H9 (cell line): ENCODE measurements around the gene ERC2. TPM values are rescaled to one million over a fixed set of nuclear protein-coding genes. Genes with fewer than 3 reads are reported as not detected.

ENCODE experiments used
- DNase-seq: peaks from one replicate; pipeline ENCODE4 v3.0.0-alpha.2; 2017
- H2AFZ ChIP-seq: one replicate; pipeline ENCODE4 v1.6.1; 2013; ENCODE audit warnings: mild to moderate bottlenecking, low read length, control low read depth, moderate library complexity
- H2AK5ac ChIP-seq: 2 replicates; pipeline ENCODE4 v1.6.1; 2013; ENCODE audit warnings: low read length, control low read depth, mixed read lengths; ENCODE audit not compliant: insufficient read length
- H2BK120ac ChIP-seq: one replicate; pipeline ENCODE4 v1.6.1; 2013; ENCODE audit warnings: low read depth, mild to moderate bottlenecking, low read length, control low read depth, inconsistent platforms; ENCODE audit not compliant: poor library complexity, severe bottlenecking
- H2BK12ac ChIP-seq: 2 replicates; pipeline ENCODE4 v1.6.1; 2013; ENCODE audit warnings: low read length, control low read depth, mixed read lengths, low read depth; ENCODE audit not compliant: insufficient read length
- H2BK15ac ChIP-seq: 2 replicates; pipeline ENCODE4 v1.6.1; 2013; ENCODE audit warnings: low read depth, low read length, control low read depth
- H2BK20ac ChIP-seq: one replicate; pipeline ENCODE4 v1.6.1; 2013; ENCODE audit warnings: low read depth, mild to moderate bottlenecking, low read length, control low read depth, inconsistent platforms; ENCODE audit not compliant: poor library complexity, severe bottlenecking
- H2BK5ac ChIP-seq: 2 replicates; pipeline ENCODE4 v1.6.1; 2013; ENCODE audit warnings: low read length, control low read depth, mixed read lengths; ENCODE audit not compliant: insufficient read length
- H3K14ac ChIP-seq: 2 replicates; pipeline ENCODE4 v1.6.1; 2013; ENCODE audit warnings: low read length, control low read depth; ENCODE audit not compliant: insufficient read depth
- H3K18ac ChIP-seq: 2 replicates; pipeline ENCODE4 v1.6.1; 2013; ENCODE audit warnings: low read depth, mild to moderate bottlenecking, mixed read lengths, low read length, control low read depth; ENCODE audit not compliant: insufficient read length
- H3K23ac ChIP-seq: 2 replicates; pipeline ENCODE4 v1.6.1; 2013; ENCODE audit warnings: low read length, control low read depth, mixed read lengths, low read depth; ENCODE audit not compliant: insufficient read length
- H3K23me2 ChIP-seq: 2 replicates; pipeline ENCODE4 v1.6.1; 2013; ENCODE audit warnings: low read depth, mild to moderate bottlenecking, mixed read lengths, low read length, control low read depth; ENCODE audit not compliant: insufficient read length, poor library complexity, severe bottlenecking
- H3K27ac ChIP-seq: 2 replicates; pipeline ENCODE4 v1.5.1; 2013; ENCODE audit warnings: low read length, control low read depth, mixed read lengths, low read depth; ENCODE audit not compliant: insufficient read length
- H3K27me3 ChIP-seq: 2 replicates; pipeline ENCODE4 v1.6.1; 2013; ENCODE audit warnings: low read length, control low read depth, inconsistent platforms; ENCODE audit not compliant: insufficient read depth
- H3K4ac ChIP-seq: 2 replicates; pipeline ENCODE4 v1.6.1; 2013; ENCODE audit warnings: low read depth, mild to moderate bottlenecking, control low read depth, inconsistent platforms, low read length, moderate library complexity
- H3K4me1 ChIP-seq: 2 replicates; pipeline ENCODE4 v1.6.1; 2013; ENCODE audit warnings: low read length, control low read depth, inconsistent platforms; ENCODE audit not compliant: insufficient read depth
- H3K4me2 ChIP-seq: 2 replicates; pipeline ENCODE4 v1.6.1; 2013; ENCODE audit warnings: low read length, control low read depth, mixed read lengths; ENCODE audit not compliant: insufficient read length, insufficient read depth
- H3K56ac ChIP-seq: 2 replicates; pipeline ENCODE4 v1.6.1; 2013; ENCODE audit warnings: low read depth, mild to moderate bottlenecking, mixed read lengths, low read length, control low read depth; ENCODE audit not compliant: insufficient read length
- H3K79me1 ChIP-seq: 2 replicates; pipeline ENCODE4 v1.6.1; 2013; ENCODE audit warnings: low read depth, mild to moderate bottlenecking, moderate library complexity, low read length, control low read depth, inconsistent platforms; ENCODE audit not compliant: insufficient read depth, poor library complexity, severe bottlenecking
- H3K79me2 ChIP-seq: 2 replicates; pipeline ENCODE4 v1.6.1; 2013; ENCODE audit warnings: low read length, control low read depth, inconsistent platforms; ENCODE audit not compliant: insufficient read depth
- H3K9ac ChIP-seq: 2 replicates; pipeline ENCODE4 v1.6.1; 2013; ENCODE audit warnings: low read length, control low read depth, mixed read lengths; ENCODE audit not compliant: insufficient read length; ENCODE audit errors: extremely low read depth
- H3K9me3 ChIP-seq: one replicate; pipeline ENCODE4 v1.6.1; 2013; ENCODE audit warnings: low read depth, low read length, inconsistent platforms; ENCODE audit not compliant: control insufficient read depth
- H3T11ph ChIP-seq: one replicate; pipeline ENCODE4 v1.6.1; 2013; ENCODE audit warnings: mild to moderate bottlenecking, low read length, control low read depth, inconsistent platforms
- H4K20me1 ChIP-seq: one replicate; pipeline ENCODE4 v1.6.1; 2013; ENCODE audit not compliant: control insufficient read depth, insufficient read length, insufficient read depth
- H4K5ac ChIP-seq: 2 replicates; pipeline ENCODE4 v1.6.1; 2013; ENCODE audit warnings: low read depth, mild to moderate bottlenecking, mixed read lengths, low read length, control low read depth; ENCODE audit not compliant: insufficient read length
- H4K8ac ChIP-seq: replicated peaks from 2 replicates; pipeline ENCODE4 v1.6.1; 2013; ENCODE audit warnings: low read length, control low read depth, mixed read lengths, low read depth; ENCODE audit not compliant: insufficient read length
- H4K91ac ChIP-seq: 2 replicates; pipeline ENCODE4 v1.6.1; 2013; ENCODE audit warnings: low read depth, mild to moderate bottlenecking, moderate library complexity, mixed read lengths, low read length, control low read depth; ENCODE audit not compliant: insufficient read length
- H3K27ac Mint-ChIP-seq, 3 experiments: 2 replicates in 2 of 3; 3 replicates in 1 of 3; pipeline ENCODE4 v1.8.0; 2020 to 2021; ENCODE audit warnings: mixed read lengths in 3 of 3, mild to moderate bottlenecking in 1 of 3, moderate library complexity in 1 of 3
- H3K27me3 Mint-ChIP-seq: 2 replicates; pipeline ENCODE4 v1.8.0; 2021; ENCODE audit warnings: low read depth, mild to moderate bottlenecking, moderate library complexity, mixed read lengths
- H3K36me3 Mint-ChIP-seq, 3 experiments: 2 replicates in 2 of 3; 3 replicates in 1 of 3; pipeline ENCODE4 v1.8.0; 2020 to 2021; ENCODE audit warnings: low read depth in 3 of 3, mixed read lengths in 3 of 3; ENCODE audit not compliant: insufficient read depth in 1 of 3
- H3K4me1 Mint-ChIP-seq, 2 experiments: 2 replicates each; pipeline ENCODE4 v1.8.0; 2020; ENCODE audit warnings: mixed read lengths in 2 of 2
- H3K4me3 Mint-ChIP-seq, 2 experiments: 2 replicates in 1 of 2; 3 replicates in 1 of 2; pipeline ENCODE4 v1.8.0; 2020 to 2021; ENCODE audit warnings: mild to moderate bottlenecking in 2 of 2, mixed read lengths in 2 of 2, moderate library complexity in 1 of 2
- H3K9me3 Mint-ChIP-seq, 2 experiments: 2 replicates in 1 of 2; 3 replicates in 1 of 2; pipeline ENCODE4 v1.8.0; 2020; ENCODE audit warnings: mild to moderate bottlenecking in 2 of 2, mixed read lengths in 2 of 2, moderate library complexity in 1 of 2
- CTCF ChIP-seq: fragments of 200-600 bp; sonication (generic); conservative IDR thresholded peaks from 3 replicates; pipeline ENCODE4 v1.8.0; 2021; ENCODE audit warnings: antibody characterized with exemption, mild to moderate bottlenecking
- WGBS: extraction: QIAGEN DNeasy Blood & Tissue Kit; methylation state at CpG from one replicate; pipeline ENCODE4 v1.1.7; 2013; ENCODE audit warnings: missing lambda C conversion rate, low lambda C conversion rate, mixed read lengths; ENCODE audit not compliant: insufficient read length; ENCODE audit errors: extremely low coverage; 5-methylcytosine and 5-hydroxymethylcytosine counted together
- total RNA-seq: library from RNA; stranded (reverse); gene quantifications from 2 replicates; pipeline ENCODE4 v1.2.1, GENCODE V29; 2021

Gene ERC2
- total RNA-seq, 1 experiment from 2014 or later = 15.4 TPM

- Histone ChIP-seq H4K5ac (no peak overlapping the region), H2BK120ac (no peak overlapping the region), H4K8ac (no peak overlapping the region), H3K23me2 (no peaks in the 10 kb centered on the region), H3K18ac (no peak overlapping the region), H3K79me2 (no peaks in the 10 kb centered on the region), H2BK5ac (no peak overlapping the region), H3K9me3 (no peaks in the 10 kb centered on the region), H3K23ac (no peak overlapping the region), H3K56ac (no peak overlapping the region), H3K27me3 (no peaks in the 10 kb centered on the region), H3K4ac (no peak overlapping the region), H3K9ac (no peak overlapping the region), H2AK5ac (no peak overlapping the region), H3K27ac (no peak overlapping the region), H3K4me2 (no peak overlapping the region), H2BK15ac (no peak overlapping the region), H4K91ac (no peak overlapping the region), H4K20me1 (no peaks in the 10 kb centered on the region), H2AFZ (no peak overlapping the region), H2BK12ac (no peak overlapping the region), H2BK20ac (no peak overlapping the region), H3T11ph (no peak overlapping the region), H3K14ac (no peak overlapping the region), H3K79me1 (no peaks in the 10 kb centered on the region), H3K4me1 (peaks cover 7% of the 10 kb centered on the region)
- Mint-ChIP-seq H3K27ac (peak overlapping the region in 1 of 3 experiments; percentile 22; a peak in 2 of 7 replicates), H3K4me3 (no peak overlapping the region), H3K9me3 (no peaks in the 10 kb centered on the region), H3K4me1 (peaks cover 35 to 52% of the 10 kb centered on the region in 2 experiments), H3K36me3 (no peaks in the 10 kb centered on the region), H3K27me3 (peaks cover 5% of the 10 kb centered on the region)
- no CpG with 5 or more reads among the region's 7 CpGs for WGBS
- DNase-seq = no peak
- no peak for TF ChIP-seq CTCF
Observed at GRCh38 chr3:55511895-55512570, 956.2 kb downstream of the ERC2 start.
